ENCODE data around the gene RRAS.

Gene RRAS

DNA sequence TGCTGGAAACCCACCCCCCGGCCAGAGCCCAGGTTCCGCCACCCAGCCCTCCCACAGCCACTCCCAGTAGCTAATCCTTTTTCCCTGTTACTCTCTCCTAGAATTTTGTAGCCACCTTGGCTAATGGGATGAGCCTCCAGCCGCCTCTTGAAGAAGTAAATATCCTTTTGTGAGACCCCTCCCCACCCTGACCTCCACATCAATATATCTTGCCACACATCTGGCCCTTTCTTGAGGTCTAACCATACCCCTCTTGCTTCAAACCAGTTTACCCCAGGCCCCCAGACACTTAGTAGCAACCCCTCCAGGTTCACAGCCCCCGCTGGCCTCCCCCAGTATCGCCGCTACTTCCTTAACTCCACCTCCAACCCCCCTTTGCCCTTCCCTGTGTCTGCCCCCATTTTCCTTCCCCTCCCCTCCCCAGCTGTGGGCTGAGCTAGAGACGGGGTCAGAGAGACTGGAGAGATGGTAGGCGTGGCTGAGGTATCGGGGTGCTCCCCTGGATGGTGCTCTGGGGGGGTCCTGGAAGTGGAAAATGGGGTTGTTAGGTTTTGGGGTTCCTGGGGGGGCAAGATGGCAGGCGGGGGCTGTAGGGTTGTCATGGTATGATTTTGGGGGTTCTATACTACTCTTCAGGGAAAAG is 39.9 kb upstream of the RRAS start:
- TF ChIP-seq TAF1 (IDR thresholded peaks at IDR 0.05; ENCODE audit: low read depth) (no peak), EP300 (IDR thresholded peaks at IDR 0.05; ENCODE audit: borderline replicate concordance) (no peak), NFIC (IDR thresholded peaks at IDR 0.05) (no peak), RAD21 (IDR thresholded peaks at IDR 0.05; ENCODE audit: low read depth) (no peak), FOXM1 (IDR thresholded peaks at IDR 0.05; ENCODE audit: borderline replicate concordance, low read depth) (no peak), CREB1 (IDR thresholded peaks at IDR 0.05; ENCODE audit: low read depth) (no peak), EGR1 (IDR thresholded peaks at IDR 0.05) (no peak), CEBPB (IDR thresholded peaks at IDR 0.05) (no peak), YY1 (IDR thresholded peaks at IDR 0.05; ENCODE audit: low read depth) (no peak)
- TF ChIP-seq, protein P1, sequence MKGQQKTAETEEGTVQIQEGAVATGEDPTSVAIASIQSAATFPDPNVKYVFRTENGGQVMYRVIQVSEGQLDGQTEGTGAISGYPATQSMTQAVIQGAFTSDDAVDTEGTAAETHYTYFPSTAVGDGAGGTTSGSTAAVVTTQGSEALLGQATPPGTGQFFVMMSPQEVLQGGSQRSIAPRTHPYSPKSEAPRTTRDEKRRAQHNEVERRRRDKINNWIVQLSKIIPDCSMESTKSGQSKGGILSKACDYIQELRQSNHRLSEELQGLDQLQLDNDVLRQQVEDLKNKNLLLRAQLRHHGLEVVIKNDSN (IDR thresholded peaks at IDR 0.05) = no peak
- TF ChIP-seq, protein P2, sequence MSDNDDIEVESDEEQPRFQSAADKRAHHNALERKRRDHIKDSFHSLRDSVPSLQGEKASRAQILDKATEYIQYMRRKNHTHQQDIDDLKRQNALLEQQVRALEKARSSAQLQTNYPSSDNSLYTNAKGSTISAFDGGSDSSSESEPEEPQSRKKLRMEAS (IDR thresholded peaks at IDR 0.05) = no peak

DNA sequence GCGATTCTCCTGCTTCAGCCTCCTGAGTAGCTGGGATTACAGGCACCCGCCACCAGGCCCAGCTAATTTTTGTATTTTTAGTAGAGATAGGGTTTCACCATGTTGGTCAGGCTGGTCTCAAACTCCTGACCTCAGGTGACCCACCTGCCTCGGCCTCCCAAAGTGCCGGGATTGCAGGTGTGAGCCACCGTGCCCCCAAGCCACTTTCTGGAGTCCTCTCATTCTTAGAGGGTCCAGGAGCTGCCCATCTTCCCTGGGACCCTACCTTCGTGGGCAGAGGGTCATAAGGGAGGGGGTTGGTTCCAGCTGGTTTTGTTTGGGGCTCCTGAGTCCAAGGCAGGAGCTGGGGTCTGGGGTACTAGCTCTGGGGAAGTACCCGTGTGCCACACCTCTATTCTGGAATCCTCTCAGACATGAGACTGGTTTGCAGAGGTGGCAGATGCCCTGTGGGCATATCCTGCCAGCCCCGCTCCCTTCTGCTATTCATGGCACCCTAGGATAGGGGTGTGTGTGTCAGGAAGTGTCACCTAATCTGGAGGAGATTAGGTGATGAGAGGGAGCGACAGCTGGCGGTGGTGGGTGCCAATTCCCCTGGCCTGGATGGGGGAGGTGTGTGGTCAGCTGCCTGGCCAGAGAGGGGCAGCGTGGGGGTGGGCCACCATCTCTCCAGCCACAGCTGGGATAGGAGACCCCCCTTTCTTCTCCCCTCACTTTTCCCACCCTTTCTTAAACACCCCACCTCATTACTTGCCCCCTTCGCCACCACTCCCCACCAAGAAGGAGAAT is 39.2 kb upstream of the RRAS start:
- TF ChIP-seq EGR1 (IDR thresholded peaks at IDR 0.05) = no peak
- TF ChIP-seq ZBTB7A (IDR thresholded peaks at IDR 0.05; ENCODE audit: low read depth) = peak; percentile 52; the same call in 1 of the 2 replicates

DNA sequence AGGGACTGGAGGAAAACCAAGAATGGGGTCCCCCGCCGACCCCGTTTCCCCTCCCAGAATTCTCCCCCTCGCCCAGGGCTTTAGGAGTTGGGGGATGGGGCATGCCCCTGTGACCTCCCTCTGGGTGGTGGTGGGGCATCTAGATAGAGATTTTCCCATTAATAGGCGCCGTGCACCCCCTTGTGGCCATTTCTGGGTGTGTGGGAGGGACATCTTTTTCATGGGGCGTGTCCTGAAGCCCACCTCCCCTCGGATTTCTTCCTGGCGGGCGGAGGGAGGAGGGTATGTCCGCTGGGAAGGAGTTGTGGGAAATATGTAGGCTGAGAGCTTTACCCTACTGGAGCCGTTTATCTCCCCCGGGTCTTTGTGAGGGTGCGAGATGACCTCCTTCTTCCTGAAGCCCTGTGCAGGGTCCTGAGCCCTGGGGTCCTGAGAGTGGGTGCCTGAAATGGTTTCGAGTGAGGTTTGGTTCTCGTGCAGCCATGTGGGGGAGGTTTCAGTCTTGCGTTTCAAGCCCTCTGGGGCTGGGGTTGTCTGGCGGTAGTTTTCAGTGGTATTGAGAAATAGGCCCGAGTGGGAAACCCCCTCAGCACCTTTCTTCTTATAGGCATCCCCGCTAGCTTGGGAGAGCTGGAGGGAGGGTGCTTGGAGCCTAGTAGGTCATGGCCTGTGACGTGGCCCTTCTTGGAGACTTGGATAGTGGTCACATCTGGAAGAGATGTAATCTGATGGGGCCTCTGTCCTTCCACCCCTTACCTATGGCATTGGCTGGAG is 38.1 kb upstream of the RRAS start:
- TF ChIP-seq, protein P3, sequence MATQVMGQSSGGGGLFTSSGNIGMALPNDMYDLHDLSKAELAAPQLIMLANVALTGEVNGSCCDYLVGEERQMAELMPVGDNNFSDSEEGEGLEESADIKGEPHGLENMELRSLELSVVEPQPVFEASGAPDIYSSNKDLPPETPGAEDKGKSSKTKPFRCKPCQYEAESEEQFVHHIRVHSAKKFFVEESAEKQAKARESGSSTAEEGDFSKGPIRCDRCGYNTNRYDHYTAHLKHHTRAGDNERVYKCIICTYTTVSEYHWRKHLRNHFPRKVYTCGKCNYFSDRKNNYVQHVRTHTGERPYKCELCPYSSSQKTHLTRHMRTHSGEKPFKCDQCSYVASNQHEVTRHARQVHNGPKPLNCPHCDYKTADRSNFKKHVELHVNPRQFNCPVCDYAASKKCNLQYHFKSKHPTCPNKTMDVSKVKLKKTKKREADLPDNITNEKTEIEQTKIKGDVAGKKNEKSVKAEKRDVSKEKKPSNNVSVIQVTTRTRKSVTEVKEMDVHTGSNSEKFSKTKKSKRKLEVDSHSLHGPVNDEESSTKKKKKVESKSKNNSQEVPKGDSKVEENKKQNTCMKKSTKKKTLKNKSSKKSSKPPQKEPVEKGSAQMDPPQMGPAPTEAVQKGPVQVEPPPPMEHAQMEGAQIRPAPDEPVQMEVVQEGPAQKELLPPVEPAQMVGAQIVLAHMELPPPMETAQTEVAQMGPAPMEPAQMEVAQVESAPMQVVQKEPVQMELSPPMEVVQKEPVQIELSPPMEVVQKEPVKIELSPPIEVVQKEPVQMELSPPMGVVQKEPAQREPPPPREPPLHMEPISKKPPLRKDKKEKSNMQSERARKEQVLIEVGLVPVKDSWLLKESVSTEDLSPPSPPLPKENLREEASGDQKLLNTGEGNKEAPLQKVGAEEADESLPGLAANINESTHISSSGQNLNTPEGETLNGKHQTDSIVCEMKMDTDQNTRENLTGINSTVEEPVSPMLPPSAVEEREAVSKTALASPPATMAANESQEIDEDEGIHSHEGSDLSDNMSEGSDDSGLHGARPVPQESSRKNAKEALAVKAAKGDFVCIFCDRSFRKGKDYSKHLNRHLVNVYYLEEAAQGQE (IDR thresholded peaks at IDR 0.05; ENCODE audit: low read depth) = no peak
- TF ChIP-seq, protein P2 (IDR thresholded peaks at IDR 0.05) = no peak
- TF ChIP-seq YY1 (IDR thresholded peaks at IDR 0.05; ENCODE audit: low read depth) (0 out of 2 replicates have a peak, but pooled peaks have one; percentile 19), CEBPB (IDR thresholded peaks at IDR 0.05) (0 out of 2 replicates have a peak, but pooled peaks have one; percentile 3), TEAD4 (IDR thresholded peaks at IDR 0.05) (no peak), NFIC (IDR thresholded peaks at IDR 0.05) (no peak), RAD21 (IDR thresholded peaks at IDR 0.05; ENCODE audit: low read depth) (peak; percentile 32; the same call in 1 of the 2 replicates), ZBTB7A (IDR thresholded peaks at IDR 0.05; ENCODE audit: low read depth) (0 out of 2 replicates have a peak, but pooled peaks have one; percentile 42), TAF1 (IDR thresholded peaks at IDR 0.05; ENCODE audit: low read depth) (no peak), TCF12 (IDR thresholded peaks at IDR 0.05; ENCODE audit: low read depth) (no peak), FOXM1 (IDR thresholded peaks at IDR 0.05; ENCODE audit: borderline replicate concordance, low read depth) (no peak)
- TF ChIP-seq, protein P1 (IDR thresholded peaks at IDR 0.05) = no peak

DNA sequence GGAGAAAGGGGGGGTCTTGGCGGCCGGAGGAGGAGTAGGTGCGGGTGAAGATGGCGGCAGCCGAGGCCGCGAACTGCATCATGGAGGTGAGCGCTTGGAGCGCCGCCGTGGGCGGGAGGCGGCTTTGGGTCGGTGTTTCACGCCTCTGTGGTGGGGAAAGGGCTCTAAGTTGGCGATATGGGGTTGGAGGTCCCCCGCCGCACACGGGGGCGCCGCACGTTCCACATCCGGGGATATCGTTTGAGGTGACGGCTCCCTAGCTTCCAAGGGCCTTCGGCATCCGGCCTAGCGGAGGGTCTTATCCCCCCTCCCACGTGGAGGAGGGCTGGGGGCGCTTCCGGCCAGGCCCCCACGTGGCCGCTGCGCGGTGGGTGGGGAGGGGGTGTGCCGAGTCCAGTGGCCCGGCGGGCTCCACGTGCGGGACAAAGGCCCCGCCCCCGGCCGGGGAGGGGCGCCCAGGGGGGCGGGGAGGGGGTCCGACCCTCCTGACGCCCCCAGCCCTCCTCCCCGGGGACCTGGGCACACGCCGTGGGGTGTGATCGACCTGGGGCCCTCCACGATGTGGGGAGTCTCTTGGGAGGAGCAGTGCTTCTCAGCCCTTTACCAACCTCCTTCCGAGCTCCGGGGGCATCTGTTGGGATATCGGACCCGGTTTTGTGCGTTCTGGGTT is 37.4 kb upstream of the RRAS start, which contains the start of gene PRMT1:
TSS of gene PRMT1 (plus strand) at position 41 of the 670 bp plus-strand sequence. CDS start at position 51, 10 bp downstream.
- TF ChIP-seq YY1 (IDR thresholded peaks at IDR 0.05; ENCODE audit: low read depth) = peak; percentile 93
- peak; percentile 4; the same call in 1 of the 2 replicates for TF ChIP-seq CREB1 (IDR thresholded peaks at IDR 0.05; ENCODE audit: low read depth)
- TF ChIP-seq CEBPB (IDR thresholded peaks at IDR 0.05) = no peak
- TF ChIP-seq TEAD4 (IDR thresholded peaks at IDR 0.05) = no peak
- no peak for TF ChIP-seq RAD21 (IDR thresholded peaks at IDR 0.05; ENCODE audit: low read depth)
- TF ChIP-seq EGR1 (IDR thresholded peaks at IDR 0.05) = peak; percentile 43; the same call in 1 of the 2 replicates
- TF ChIP-seq, protein P1 (IDR thresholded peaks at IDR 0.05) = peak; percentile 88
- peak; percentile 92 for TF ChIP-seq TAF1 (IDR thresholded peaks at IDR 0.05; ENCODE audit: low read depth)
- TF ChIP-seq, protein P2 (IDR thresholded peaks at IDR 0.05) = peak; percentile 94
- no peak for TF ChIP-seq FOXM1 (IDR thresholded peaks at IDR 0.05; ENCODE audit: borderline replicate concordance, low read depth)
- TF ChIP-seq NFIC (IDR thresholded peaks at IDR 0.05) = no peak
- TF ChIP-seq, protein P3 (IDR thresholded peaks at IDR 0.05; ENCODE audit: low read depth) = no peak
- TF ChIP-seq TCF12 (IDR thresholded peaks at IDR 0.05; ENCODE audit: low read depth) = no peak; the same call in 1 of the 2 replicates
- TF ChIP-seq ZBTB7A (IDR thresholded peaks at IDR 0.05; ENCODE audit: low read depth) = peak; percentile 81
- TF ChIP-seq EP300 (IDR thresholded peaks at IDR 0.05; ENCODE audit: borderline replicate concordance) = no peak; the same call in 1 of the 2 replicates

Data from Ishikawa (cell line).